ENCODE results near the gene PRR27.

PRR27 gene

DNA sequence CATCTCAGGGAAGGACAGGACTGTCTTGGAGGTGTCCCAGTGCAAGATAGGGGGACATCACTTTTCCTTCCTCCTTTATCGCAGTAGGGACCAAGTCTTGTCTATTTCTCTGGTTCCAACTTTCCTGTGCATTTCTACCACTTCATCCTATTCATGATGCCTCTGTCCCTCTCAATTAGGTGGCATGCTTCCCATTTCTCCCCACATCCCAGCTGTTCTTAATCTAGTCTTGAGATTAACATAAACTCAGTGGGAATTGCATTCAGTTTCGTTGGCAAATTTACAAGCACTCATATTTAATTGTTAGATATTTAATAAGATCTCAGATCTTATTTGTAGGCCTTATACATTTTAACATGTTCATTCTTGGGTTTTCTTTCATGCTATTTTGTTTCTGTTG is 25.8 kb downstream of the PRR27 start:
- Histone ChIP-seq H3K27me3 (replicated peaks; ENCODE audit: insufficient read depth, low read length) (no peaks in the 10 kb centered on the region), H3K27ac (ENCODE audit: low read length) (no peak overlapping the region), H2AFZ (ENCODE audit: low read length) (no peak overlapping the region), H3K9ac (ENCODE audit: low read length) (no peak overlapping the region), H3K4me1 (ENCODE audit: low read length) (no peaks in the 10 kb centered on the region), H3K9me3 (replicated peaks; ENCODE audit: insufficient read depth, low read length) (no peaks in the 10 kb centered on the region), H3F3A (ENCODE audit: insufficient read depth, low read length) (no peaks in the 10 kb centered on the region), H3K4me3 (ENCODE audit: low read length) (no peak overlapping the region), H3K36me3 (replicated peaks; ENCODE audit: insufficient read depth, low read length) (no peaks in the 10 kb centered on the region), H3K79me2 (ENCODE audit: low read length) (no peaks in the 10 kb centered on the region), H3K9me2 (replicated peaks; ENCODE audit: insufficient read depth, low read length) (no peaks in the 10 kb centered on the region), H3K4me2 (ENCODE audit: low read depth, low read length) (no peak overlapping the region), H4K20me1 (ENCODE audit: insufficient read depth, low read length) (no peaks in the 10 kb centered on the region)
- DNase-seq: no peak
- TF ChIP-seq EZH2phosphoT487 (IDR thresholded peaks at IDR 0.05; ENCODE audit: low read length): no peak
- TF ChIP-seq, protein P1, sequence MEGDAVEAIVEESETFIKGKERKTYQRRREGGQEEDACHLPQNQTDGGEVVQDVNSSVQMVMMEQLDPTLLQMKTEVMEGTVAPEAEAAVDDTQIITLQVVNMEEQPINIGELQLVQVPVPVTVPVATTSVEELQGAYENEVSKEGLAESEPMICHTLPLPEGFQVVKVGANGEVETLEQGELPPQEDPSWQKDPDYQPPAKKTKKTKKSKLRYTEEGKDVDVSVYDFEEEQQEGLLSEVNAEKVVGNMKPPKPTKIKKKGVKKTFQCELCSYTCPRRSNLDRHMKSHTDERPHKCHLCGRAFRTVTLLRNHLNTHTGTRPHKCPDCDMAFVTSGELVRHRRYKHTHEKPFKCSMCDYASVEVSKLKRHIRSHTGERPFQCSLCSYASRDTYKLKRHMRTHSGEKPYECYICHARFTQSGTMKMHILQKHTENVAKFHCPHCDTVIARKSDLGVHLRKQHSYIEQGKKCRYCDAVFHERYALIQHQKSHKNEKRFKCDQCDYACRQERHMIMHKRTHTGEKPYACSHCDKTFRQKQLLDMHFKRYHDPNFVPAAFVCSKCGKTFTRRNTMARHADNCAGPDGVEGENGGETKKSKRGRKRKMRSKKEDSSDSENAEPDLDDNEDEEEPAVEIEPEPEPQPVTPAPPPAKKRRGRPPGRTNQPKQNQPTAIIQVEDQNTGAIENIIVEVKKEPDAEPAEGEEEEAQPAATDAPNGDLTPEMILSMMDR (IDR thresholded peaks at IDR 0.05; ENCODE audit: low read length): no peak

GRCh38 chr4:70181864-70182263 is 27.8 kb downstream of the PRR27 start:
- no peak overlapping the region for H2AFZ ChIP-seq (ENCODE audit: low read length)
- no peaks in the 10 kb centered on the region for H3K4me1 ChIP-seq (ENCODE audit: low read length)
- no peak overlapping the region for H3K4me2 ChIP-seq (ENCODE audit: low read depth, low read length)
- H3K27ac ChIP-seq (ENCODE audit: low read length): no peak overlapping the region
- H4K20me1 ChIP-seq (ENCODE audit: insufficient read depth, low read length): no peaks in the 10 kb centered on the region
- H3K36me3 ChIP-seq (replicated peaks; ENCODE audit: insufficient read depth, low read length): no peaks in the 10 kb centered on the region
- no peak overlapping the region for H3K9ac ChIP-seq (ENCODE audit: low read length)
- DNase-seq: no peak
- no peaks in the 10 kb centered on the region for H3K27me3 ChIP-seq (replicated peaks; ENCODE audit: insufficient read depth, low read length)
- no peaks in the 10 kb centered on the region for H3K9me3 ChIP-seq (replicated peaks; ENCODE audit: insufficient read depth, low read length)
- no peaks in the 10 kb centered on the region for H3K79me2 ChIP-seq (ENCODE audit: low read length)
- H3K4me3 ChIP-seq (ENCODE audit: low read length): no peak overlapping the region
- H3K9me2 ChIP-seq (replicated peaks; ENCODE audit: insufficient read depth, low read length): no peaks in the 10 kb centered on the region
- TF ChIP-seq EZH2phosphoT487 (IDR thresholded peaks at IDR 0.05; ENCODE audit: low read length) (no peak), EZH2 (optimal IDR thresholded peaks at IDR 0.05; ENCODE audit: low read depth, low read length) (no peak)
- TF ChIP-seq, protein P1 (IDR thresholded peaks at IDR 0.05; ENCODE audit: low read length): no peak
- H3F3A ChIP-seq (ENCODE audit: insufficient read depth, low read length): no peaks in the 10 kb centered on the region

GRCh38 chr4:70182517-70183167 is 28.6 kb downstream of the PRR27 start:
- TF ChIP-seq EZH2 (optimal IDR thresholded peaks at IDR 0.05; ENCODE audit: low read depth, low read length): no peak
- TF ChIP-seq, protein P1 (IDR thresholded peaks at IDR 0.05; ENCODE audit: low read length): no peak
- TF ChIP-seq EZH2phosphoT487 (IDR thresholded peaks at IDR 0.05; ENCODE audit: low read length): no peak
- Histone ChIP-seq H3K9ac (ENCODE audit: low read length) (no peak overlapping the region), H2AFZ (ENCODE audit: low read length) (no peak overlapping the region), H3K9me2 (replicated peaks; ENCODE audit: insufficient read depth, low read length) (no peaks in the 10 kb centered on the region), H3K9me3 (replicated peaks; ENCODE audit: insufficient read depth, low read length) (no peaks in the 10 kb centered on the region), H3F3A (ENCODE audit: insufficient read depth, low read length) (no peaks in the 10 kb centered on the region), H3K4me2 (ENCODE audit: low read depth, low read length) (no peak overlapping the region), H3K79me2 (ENCODE audit: low read length) (no peaks in the 10 kb centered on the region), H3K36me3 (replicated peaks; ENCODE audit: insufficient read depth, low read length) (no peaks in the 10 kb centered on the region), H3K4me3 (ENCODE audit: low read length) (no peak overlapping the region), H3K4me1 (ENCODE audit: low read length) (no peaks in the 10 kb centered on the region), H3K27ac (ENCODE audit: low read length) (no peak overlapping the region), H4K20me1 (ENCODE audit: insufficient read depth, low read length) (no peaks in the 10 kb centered on the region), H3K27me3 (replicated peaks; ENCODE audit: insufficient read depth, low read length) (no peaks in the 10 kb centered on the region)
- DNase-seq: no peak

Measured in MM.1S (cell line).